IMR-90 (cell line): ENCODE measurements around the gene TTC19.

Source experiments
- CEBPB ChIP-seq: IDR thresholded peaks from 2 replicates; pipeline ENCODE4 v1.6.1; 2012; ENCODE audit warnings: low read depth, low read length, improper control_type of control experiment
- CTCF ChIP-seq: conservative IDR thresholded peaks from 2 replicates; pipeline ENCODE4 v1.5.1; 2012; ENCODE audit warnings: mild to moderate bottlenecking, low read depth, low read length, improper control_type of control experiment
- POLR2A ChIP-seq: IDR thresholded peaks from 2 replicates; pipeline ENCODE4 v1.6.1; 2012; ENCODE audit warnings: mild to moderate bottlenecking, low read depth, low read length
- RFX5 ChIP-seq: IDR thresholded peaks from 2 replicates; pipeline ENCODE4 v1.8.0; 2012; ENCODE audit warnings: low read depth, mild to moderate bottlenecking, low read length, moderate library complexity
- USF2 ChIP-seq: fragments of 150-350 bp; IDR thresholded peaks from 2 replicates; pipeline ENCODE4 v1.6.1; 2017; ENCODE audit warnings: mild to moderate bottlenecking, antibody characterized with exemption, low read length, low read depth

- no peak for TF ChIP-seq CTCF
- TF ChIP-seq CEBPB: no peak
- no peak for TF ChIP-seq POLR2A
- no peak for TF ChIP-seq RFX5
- no peak for TF ChIP-seq USF2
Measured at GRCh38 chr17:15958484-15958854, 41.2 kb upstream of the TTC19 start.
